GM12878 (cell line): Measurements from ENCODE around the gene LMTK3. TPM values are rescaled to one million over a fixed set of nuclear protein-coding genes. Genes with fewer than 3 reads are reported as not detected.

ENCODE experiments used
- ATAC-seq: fragments of 200-7000 bp; cut with Tn5 transposase; 3 replicates; pipeline ENCODE4 v1.9.1; 2020; ENCODE audit warnings: mild to moderate bottlenecking, moderate library complexity
- BruUV-seq: library from RNA; stranded (reverse); fragments of 400-500 nt; replicated peaks from 2 replicates; lab custom pipeline; 2021; lab: Mats Ljungman, UMichigan
- CTCF ChIA-PET: fragments of 300-600 bp; sonication (Branson Sonifier 250); formaldehyde crosslinking; extraction: SDS; loops from one replicate; lab custom pipeline; 2021; ENCODE audit warnings: inconsistent platforms; lab: Yijun Ruan, JAX
- POLR2A ChIA-PET: fragments of 350-600 bp; formaldehyde crosslinking; extraction: SDS; loops from one replicate; lab custom pipeline; 2021; ENCODE audit warnings: inconsistent platforms; lab: Charles Lee
- RAD21 ChIA-PET: fragments of 300-600 bp; sonication (Branson Sonifier 250); formaldehyde crosslinking; loops from one replicate; lab custom pipeline; 2023; ENCODE audit warnings: antibody characterized with exemption; ENCODE audit not compliant: unreplicated experiment; lab: Charles Lee
- SMC1A ChIA-PET: fragments of 300-600 bp; sonication (Branson Sonifier 250); formaldehyde crosslinking; loops from one replicate; lab custom pipeline; 2023; ENCODE audit not compliant: unreplicated experiment, uncharacterized antibody; lab: Charles Lee
- DNase-seq: peaks from one replicate; pipeline ENCODE4 v3.0.0-alpha.2; 2011; ENCODE audit warnings: low read depth, low spot score
- FAIRE-seq: peaks from 3 replicates; lab custom pipeline; 2011; peaks lifted over from hg19 to GRCh38; lab: Jason Lieb, UNC
- H2AFZ ChIP-seq: 2 replicates; pipeline ENCODE4 v1.6.0; 2011; ENCODE audit warnings: low read depth, low read length, control low read depth; ENCODE audit not compliant: control insufficient read depth
- H3K27ac ChIP-seq: 2 replicates; pipeline ENCODE4 v1.5.1; 2011; ENCODE audit warnings: control low read depth; ENCODE audit not compliant: control insufficient read depth, insufficient read depth
- H3K27me3 ChIP-seq, 2 experiments: replicated peaks in 1 of 2; 2 replicates each; pipeline versions ENCODE4 v1.6.0 to v1.6.1; 2011; ENCODE audit warnings: low read length in 1 of 2; ENCODE audit not compliant: control insufficient read depth in 2 of 2, insufficient read depth in 2 of 2
- H3K36me3 ChIP-seq, 2 experiments: 2 replicates each; pipeline ENCODE4 v1.5.1; 2011; ENCODE audit warnings: low read length in 1 of 2; ENCODE audit not compliant: control insufficient read depth in 2 of 2, insufficient read depth in 2 of 2
- H3K4me1 ChIP-seq: 2 replicates; pipeline ENCODE4 v1.6.1; 2011; ENCODE audit warnings: mild to moderate bottlenecking, low read length, moderate library complexity, mixed read lengths; ENCODE audit not compliant: control insufficient read depth, insufficient read depth
- H3K4me2 ChIP-seq: 2 replicates; pipeline ENCODE4 v1.6.0; 2011; ENCODE audit warnings: control low read depth; ENCODE audit not compliant: control insufficient read depth, insufficient read depth
- H3K4me3 ChIP-seq: fragments of 200-600 bp; sonication (generic); 2 replicates; pipeline ENCODE4 v1.5.1; 2016
- H3K79me2 ChIP-seq: 2 replicates; pipeline ENCODE4 v1.6.0; 2011; ENCODE audit warnings: low read length; ENCODE audit not compliant: control insufficient read depth, insufficient read depth
- H3K9ac ChIP-seq: 2 replicates; pipeline ENCODE4 v1.8.0; 2011; ENCODE audit warnings: low read length, control low read depth, mixed read lengths; ENCODE audit not compliant: control insufficient read depth, insufficient read depth
- H3K9me3 ChIP-seq: replicated peaks from 3 replicates; pipeline ENCODE4 v1.5.1; 2011; ENCODE audit warnings: mild to moderate bottlenecking, low read length; ENCODE audit not compliant: control insufficient read depth, insufficient read depth
- H4K20me1 ChIP-seq: 2 replicates; pipeline ENCODE4 v1.6.0; 2011; ENCODE audit not compliant: control insufficient read depth, insufficient read depth
- HCFC1 ChIP-seq: fragments of 150-350 bp; IDR thresholded peaks from 2 replicates; pipeline ENCODE4 v1.6.1; 2014; ENCODE audit warnings: low read length
- RAD21 ChIP-seq: IDR thresholded peaks from 2 replicates; pipeline ENCODE4 v1.6.1; 2011; ENCODE audit warnings: mild to moderate bottlenecking, low read depth, low read length, moderate library complexity; ENCODE audit not compliant: insufficient read depth
- SMARCA5 ChIP-seq: fragments of 450-650 bp; IDR thresholded peaks from 2 replicates; pipeline ENCODE4 v1.6.1; 2017; ENCODE audit warnings: mild to moderate bottlenecking
- WGBS: methylation state at CpG from one replicate; pipeline ENCODE4 v1.1.6; 2016; ENCODE audit warnings: low lambda C conversion rate; ENCODE audit not compliant: insufficient replicate concordance, insufficient coverage; ENCODE audit errors: missing lambda C conversion rate; 5-methylcytosine and 5-hydroxymethylcytosine counted together
- in situ Hi-C: fragments of 300-500 bp; cut with MboI; formaldehyde crosslinking; loops from 9 replicates; pipeline ENCODE4 v1.14.3; 2018; ENCODE audit warnings: mixed read lengths
- intact Hi-C: fragments of 100-400 bp; cut with micrococcal nuclease; formaldehyde crosslinking; loops from one replicate; pipeline ENCODE4 v1.14.2; 2022; ENCODE audit not compliant: unreplicated experiment
- polyA plus RNA-seq, 11 experiments: library from polyadenylated mRNA; depleted of rRNA in 4 of 11; unstranded in 6 of 11; stranded (reverse) in 5 of 11; fragments of >200 nt; fragmentation: Nextera tagmentation in 4 of 11; fragmentation: Illumina TruSeq in 1 of 11; extraction: Ambion mirVana in 4 of 11; extraction: Trizol in 1 of 11; gene quantifications; 1 replicate in 1 of 11; 2 replicates in 10 of 11; pipeline versions ENCODE4 v1.2.1 to v1.2.3, GENCODE V29; 2011 to 2016; ENCODE audit warnings: inconsistent platforms in 2 of 11, missing spikeins in 2 of 11, low read depth in 1 of 11
- total RNA-seq, 4 experiments: library from RNA; depleted of rRNA in 3 of 4; stranded (reverse); fragments of >200 nt in 3 of 4; fragmentation: Illumina TruSeq in 1 of 4; extraction: Trizol in 1 of 4; gene quantifications; 2 replicates each; pipeline versions ENCODE4 v1.2.1 to v1.2.3, GENCODE V29; 2013 to 2021
- TF ChIP-seq, protein P1 (sequence below), 3 experiments: IDR thresholded peaks in 2 of 3; conservative IDR thresholded peaks in 1 of 3; 2 replicates each; pipeline ENCODE4 v1.5.1; 2011; ENCODE audit warnings: low read depth in 3 of 3, low read length in 3 of 3, mild to moderate bottlenecking in 3 of 3, control low read depth in 2 of 3, moderate library complexity in 2 of 3, inconsistent platforms in 1 of 3, mixed read lengths in 1 of 3; ENCODE audit not compliant: control insufficient read depth in 2 of 3, insufficient read depth in 1 of 3; ENCODE audit errors: extremely low read depth in 1 of 3

Gene LMTK3
- total and polyA plus RNA-seq, 10 of the 15 experiments (the other 5 are each of a cell fraction or from before 2014, with no cell fraction given): under 0.01 to 0.28 (median 0.04) TPM; not detected in 3

DNA sequence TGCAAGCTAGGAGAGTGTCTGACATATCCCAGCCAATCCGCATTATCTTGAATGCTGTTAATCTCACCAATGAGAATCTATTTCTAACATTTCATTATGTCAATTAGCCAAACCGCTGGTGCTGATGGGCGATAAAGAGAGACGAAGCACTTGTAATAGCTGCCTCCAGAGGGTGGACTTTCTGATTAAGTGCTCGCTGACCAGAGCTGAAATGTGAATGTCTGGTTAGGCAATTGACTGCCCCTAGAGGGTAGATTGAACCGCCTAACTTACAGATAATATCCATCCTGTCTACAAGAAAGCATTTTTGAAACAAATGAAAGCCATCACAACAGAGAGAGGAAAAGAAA lies 66.4 kb downstream of the LMTK3 start:
- no peak for TF ChIP-seq HCFC1
- TF ChIP-seq, protein P1, sequence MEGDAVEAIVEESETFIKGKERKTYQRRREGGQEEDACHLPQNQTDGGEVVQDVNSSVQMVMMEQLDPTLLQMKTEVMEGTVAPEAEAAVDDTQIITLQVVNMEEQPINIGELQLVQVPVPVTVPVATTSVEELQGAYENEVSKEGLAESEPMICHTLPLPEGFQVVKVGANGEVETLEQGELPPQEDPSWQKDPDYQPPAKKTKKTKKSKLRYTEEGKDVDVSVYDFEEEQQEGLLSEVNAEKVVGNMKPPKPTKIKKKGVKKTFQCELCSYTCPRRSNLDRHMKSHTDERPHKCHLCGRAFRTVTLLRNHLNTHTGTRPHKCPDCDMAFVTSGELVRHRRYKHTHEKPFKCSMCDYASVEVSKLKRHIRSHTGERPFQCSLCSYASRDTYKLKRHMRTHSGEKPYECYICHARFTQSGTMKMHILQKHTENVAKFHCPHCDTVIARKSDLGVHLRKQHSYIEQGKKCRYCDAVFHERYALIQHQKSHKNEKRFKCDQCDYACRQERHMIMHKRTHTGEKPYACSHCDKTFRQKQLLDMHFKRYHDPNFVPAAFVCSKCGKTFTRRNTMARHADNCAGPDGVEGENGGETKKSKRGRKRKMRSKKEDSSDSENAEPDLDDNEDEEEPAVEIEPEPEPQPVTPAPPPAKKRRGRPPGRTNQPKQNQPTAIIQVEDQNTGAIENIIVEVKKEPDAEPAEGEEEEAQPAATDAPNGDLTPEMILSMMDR (IDR thresholded peaks at IDR 0.05 in 2 of 3, conservative IDR thresholded peaks at IDR 0.05 in 1 of 3; ENCODE audit: control insufficient read depth in 2 of 3, extremely low read depth in 1 of 3, insufficient read depth in 1 of 3, low read depth in 3 of 3, low read length in 3 of 3): peak; percentile 32 to 36 (median 32); a peak in 4 of 6 replicates
- 0 out of 2 replicates have a peak, but pooled peaks have one; percentile 33 for TF ChIP-seq SMARCA5
- peak; percentile 31; the same call in 1 of the 2 replicates for TF ChIP-seq RAD21
- TF ChIP-seq, all 136 proteins: peak for 3
- no TSS peak for BruUV-seq
- in situ Hi-C loops: no loop called here
- RAD21 ChIA-PET: interaction anchor here (0.5 to 1.7 kb wide), 6 partner anchors 45 to 139 kb away, joined by 3 to 10 read pairs (median 4); partner anchors contain the start of genes KDELR1 and TMEM143
- Histone ChIP-seq H4K20me1 (no peaks in the 10 kb centered on the region), H3K9me3 (no peaks in the 10 kb centered on the region), H3K4me2 (peak overlapping the region; percentile 88), H2AFZ (peak overlapping the region; percentile 84), H3K4me1 (peaks cover 25% of the 10 kb centered on the region), H3K79me2 (peaks cover 17% of the 10 kb centered on the region), H3K27me3 (peaks cover 0 to 1% of the 10 kb centered on the region in 2 experiments; a peak in 1 of 4 replicates), H3K27ac (peak overlapping the region; percentile 89), H3K4me3 (peak overlapping the region; percentile 87), H3K36me3 (peaks cover 4 to 10% of the 10 kb centered on the region in 2 experiments), H3K9ac (peak overlapping the region; percentile 79)
- POLR2A ChIA-PET: interaction anchor here (0.5 to 1.0 kb wide), 4 partner anchors 23 to 81 kb away, joined by 3 to 8 read pairs (median 4); partner anchors contain the start of genes SYNGR4 and TMEM143
- SMC1A ChIA-PET: interaction anchor here (0.8 to 1.8 kb wide), 4 partner anchors 24 to 131 kb away, joined by 3 to 8 read pairs (median 4); partner anchors contain the start of gene KDELR1
- intact Hi-C loops: loop anchor here (1.0 kb wide), 1 partner anchor 94 kb away; no protein-coding TSS in a partner anchor
- peak; percentile 70 for ATAC-seq
- WGBS: under 1% methylated on average over 6 of the region's 6 CpGs
- no peak for DNase-seq
- CTCF ChIA-PET: interaction anchor here (1.0 to 3.3 kb wide), 4 partner anchors 24 to 131 kb away, joined by 3 to 18 read pairs (median 5); partner anchors contain the start of gene KDELR1
- no peak for FAIRE-seq
